Activated CD8-positive, alpha-beta memory T cell treated with anti-CD3 and anti-CD28 coated beads, Interleukin-2, amount 10 ng/mL, durations not matched to agents 7 days and 5 days (primary cell): ENCODE measurements around the gene ABCC9. TPM values are rescaled to one million over a fixed set of nuclear protein-coding genes. Genes with fewer than 3 reads are reported as not detected.

Experiments used
- ATAC-seq: fragments of 150-1000 bp; cut with Tn5 transposase; one replicate; pipeline ENCODE4 v1.10.0; 2021; ENCODE audit warnings: moderate library complexity
- CTCF ChIA-PET: fragments of 350-600 bp; sonication (Branson Sonifier 250); formaldehyde crosslinking; loops from one replicate; lab custom pipeline; 2021; ENCODE audit warnings: antibody characterized with exemption; lab: Charles Lee
- DNase-seq: peaks from one replicate; pipeline ENCODE4 v3.0.0-alpha.2; 2020
- H3K27ac Mint-ChIP-seq: one replicate; pipeline ENCODE4 v1.8.0; 2021; ENCODE audit warnings: mild to moderate bottlenecking, mixed read lengths
- H3K27me3 Mint-ChIP-seq: one replicate; pipeline ENCODE4 v1.8.0; 2021; ENCODE audit warnings: mixed read lengths
- H3K36me3 Mint-ChIP-seq: one replicate; pipeline ENCODE4 v1.8.0; 2021; ENCODE audit warnings: mild to moderate bottlenecking, mixed read lengths
- H3K4me1 Mint-ChIP-seq: one replicate; pipeline ENCODE4 v1.8.0; 2021; ENCODE audit warnings: mixed read lengths
- H3K4me3 Mint-ChIP-seq: one replicate; pipeline ENCODE4 v1.8.0; 2021; ENCODE audit warnings: mild to moderate bottlenecking, moderate library complexity, mixed read lengths
- H3K9me3 Mint-ChIP-seq: one replicate; pipeline ENCODE4 v1.8.0; 2022; ENCODE audit warnings: low read depth, mixed read lengths
- total RNA-seq, 2 experiments: library from RNA; stranded (reverse); gene quantifications; one replicate each; pipeline ENCODE4 v1.2.3, GENCODE V29; 2021

ABCC9 gene
- total RNA-seq, 2 experiments from 2014 or later: 0.07 TPM; not detected in 1

DNA sequence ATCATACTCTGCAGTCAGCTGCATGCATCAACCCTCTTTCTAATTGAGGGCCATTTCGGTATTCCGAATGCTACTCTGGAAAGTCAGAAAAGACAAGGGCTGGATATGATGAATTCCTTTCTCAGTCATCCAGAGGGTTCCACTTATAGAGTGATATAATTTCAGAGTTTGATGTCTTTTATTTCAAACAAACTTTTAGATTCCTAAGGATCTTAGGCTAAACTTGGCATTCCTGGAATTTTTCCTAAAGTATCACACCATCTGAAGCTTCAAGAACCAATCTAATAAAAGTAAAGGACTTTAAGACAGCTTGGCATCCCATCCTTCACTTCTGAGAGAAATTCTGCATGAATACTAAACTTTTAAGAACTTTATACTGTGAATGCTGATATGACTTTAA is 97.4 kb downstream of the ABCC9 start:
- H3K4me1 Mint-ChIP-seq: no peaks in the 10 kb centered on the region
- no peak overlapping the region for H3K4me3 Mint-ChIP-seq
- no peak overlapping the region for H3K27ac Mint-ChIP-seq
- DNase-seq: no peak
- CTCF ChIA-PET: no interaction called here
- no peaks in the 10 kb centered on the region for H3K9me3 Mint-ChIP-seq
- peaks cover 12% of the 10 kb centered on the region for H3K27me3 Mint-ChIP-seq
- H3K36me3 Mint-ChIP-seq: no peaks in the 10 kb centered on the region
- ATAC-seq: no peak

DNA sequence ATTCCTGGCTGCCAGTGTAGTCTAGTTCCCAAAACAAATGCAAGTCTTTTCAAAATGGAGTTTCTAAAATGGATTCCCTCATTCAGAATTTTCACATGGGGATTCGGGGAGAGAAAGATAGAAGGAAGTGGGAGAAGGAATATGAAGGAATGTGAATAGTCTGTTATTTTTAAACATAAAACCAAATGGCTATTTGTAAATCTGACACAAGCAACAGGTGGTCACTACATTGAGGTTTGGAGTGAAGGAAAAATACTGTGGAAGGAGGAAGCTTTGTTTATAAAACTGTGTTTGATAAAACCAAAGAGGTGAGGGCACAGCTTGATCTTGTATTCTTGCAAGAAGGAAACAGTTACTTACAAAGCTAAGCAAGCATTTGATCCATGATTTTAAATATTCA is 101.5 kb downstream of the ABCC9 start:
- no peaks in the 10 kb centered on the region for H3K36me3 Mint-ChIP-seq
- DNase-seq (no peak), ATAC-seq (no peak)
- no peaks in the 10 kb centered on the region for H3K9me3 Mint-ChIP-seq
- H3K27ac Mint-ChIP-seq: no peak overlapping the region
- H3K27me3 Mint-ChIP-seq: peaks cover 9% of the 10 kb centered on the region
- H3K4me1 Mint-ChIP-seq: no peaks in the 10 kb centered on the region
- CTCF ChIA-PET: no interaction called here
- H3K4me3 Mint-ChIP-seq: no peak overlapping the region

DNA sequence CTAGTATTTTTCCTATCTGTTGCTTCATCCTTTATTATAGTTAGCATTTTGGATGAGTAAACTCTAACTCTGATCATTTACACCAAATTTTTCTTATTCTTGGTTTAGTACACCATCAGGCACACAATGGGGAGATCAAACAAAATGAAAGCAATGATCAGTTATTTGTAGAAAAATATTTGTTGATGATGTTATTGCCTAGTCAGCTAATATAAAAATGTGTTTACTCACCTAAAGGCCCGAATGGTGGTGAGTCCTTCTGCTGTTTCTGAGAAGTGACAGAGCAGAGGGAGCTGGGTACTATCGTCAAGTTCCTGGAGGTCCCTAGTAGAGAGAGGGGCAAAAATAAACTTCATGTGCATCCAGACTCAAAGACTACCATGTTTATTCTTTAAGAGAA is 103.4 kb downstream of the ABCC9 start:
- no peak for ATAC-seq
- CTCF ChIA-PET: no interaction called here
- no peaks in the 10 kb centered on the region for H3K4me1 Mint-ChIP-seq
- H3K27me3 Mint-ChIP-seq: peaks cover 9% of the 10 kb centered on the region
- DNase-seq: no peak
- no peaks in the 10 kb centered on the region for H3K36me3 Mint-ChIP-seq
- H3K9me3 Mint-ChIP-seq: no peaks in the 10 kb centered on the region
- no peak overlapping the region for H3K4me3 Mint-ChIP-seq
- no peak overlapping the region for H3K27ac Mint-ChIP-seq

DNA sequence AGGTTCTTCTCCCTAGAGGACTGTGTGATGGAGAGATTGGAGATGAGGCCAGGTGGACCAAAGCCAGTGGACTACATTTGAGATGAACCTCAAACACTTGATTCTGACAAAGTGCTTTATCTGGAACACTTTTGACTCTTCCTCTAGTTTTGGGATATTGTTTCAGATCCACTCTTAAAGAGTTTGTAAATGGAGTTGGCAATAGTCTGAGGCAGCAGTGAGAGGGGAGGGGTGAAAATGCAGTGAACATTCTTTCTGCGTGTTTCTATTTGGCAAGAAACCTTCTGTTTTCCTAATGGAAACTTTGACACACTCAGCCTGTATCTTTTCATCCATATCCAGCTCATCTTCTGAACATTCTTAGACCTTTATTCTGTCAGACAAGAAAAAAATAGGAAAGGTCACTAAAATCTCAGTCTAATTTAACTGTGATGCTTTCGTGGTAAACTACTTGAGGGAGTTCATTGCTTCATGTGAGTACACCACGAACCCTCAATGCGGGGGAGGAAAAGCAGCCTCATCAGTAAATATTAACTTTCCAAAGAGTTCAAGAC is 109.4 kb downstream of the ABCC9 start:
- ATAC-seq: no peak
- no peak overlapping the region for H3K4me3 Mint-ChIP-seq
- no peak for DNase-seq
- H3K27ac Mint-ChIP-seq: no peak overlapping the region
- peaks cover 2% of the 10 kb centered on the region for H3K9me3 Mint-ChIP-seq
- H3K36me3 Mint-ChIP-seq: no peaks in the 10 kb centered on the region
- H3K27me3 Mint-ChIP-seq: no peaks in the 10 kb centered on the region
- CTCF ChIA-PET: no interaction called here
- H3K4me1 Mint-ChIP-seq: no peaks in the 10 kb centered on the region

DNA sequence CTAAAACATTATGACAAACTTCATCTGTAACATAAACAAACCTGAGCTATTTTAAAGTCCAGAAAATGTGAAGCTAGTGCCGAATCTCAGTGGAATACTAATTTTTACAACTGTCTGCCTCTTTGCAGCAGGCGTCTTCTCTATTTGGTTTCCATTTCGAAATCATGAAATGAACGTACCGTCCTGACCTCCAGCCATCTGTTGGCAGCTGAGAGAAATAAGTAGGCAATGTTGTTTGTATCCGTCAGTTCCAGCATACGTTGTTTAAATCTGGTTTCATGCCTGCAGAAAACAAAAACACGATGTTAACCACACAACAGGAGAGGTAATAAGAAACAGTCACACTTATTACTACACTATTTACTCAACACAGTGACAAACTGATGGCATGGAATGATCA is 112.4 kb downstream of the ABCC9 start:
- Mint-ChIP-seq H3K4me1 (no peaks in the 10 kb centered on the region), H3K9me3 (peaks cover 2% of the 10 kb centered on the region), H3K27me3 (no peaks in the 10 kb centered on the region), H3K27ac (no peak overlapping the region), H3K4me3 (no peak overlapping the region), H3K36me3 (no peaks in the 10 kb centered on the region)
- ATAC-seq: no peak
- DNase-seq: no peak
- CTCF ChIA-PET: no interaction called here

DNA sequence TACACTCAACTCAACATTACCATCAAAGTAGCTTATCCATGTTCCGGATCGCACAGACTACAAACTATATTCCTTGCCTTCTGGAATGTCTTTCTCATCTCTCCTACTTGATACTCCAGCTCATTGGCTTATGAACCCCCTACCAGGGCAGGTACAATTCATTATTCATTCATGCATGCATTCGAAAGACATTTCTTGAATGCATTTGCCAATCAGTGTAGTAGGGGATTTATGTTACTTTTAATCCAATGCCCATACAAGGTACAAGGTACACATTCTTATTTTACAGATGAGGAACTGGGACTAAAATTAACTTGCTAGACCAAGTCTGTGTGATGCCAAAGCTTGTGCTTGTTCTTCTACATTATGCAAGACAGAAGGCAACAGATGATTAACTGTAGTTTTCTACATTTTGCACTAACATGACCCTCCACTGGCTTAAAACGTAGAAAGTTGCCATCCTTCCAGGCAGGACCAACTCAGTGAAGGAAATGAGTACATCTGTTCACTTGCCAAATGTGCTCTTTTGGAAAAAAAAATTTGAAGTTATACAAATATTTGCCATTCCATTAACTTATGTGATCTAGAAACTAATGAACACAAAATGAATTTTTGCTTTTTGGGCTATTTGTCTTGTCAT is 113.0 kb downstream of the ABCC9 start:
- H3K4me3 Mint-ChIP-seq: no peak overlapping the region
- H3K9me3 Mint-ChIP-seq: peaks cover 2% of the 10 kb centered on the region
- H3K4me1 Mint-ChIP-seq: no peaks in the 10 kb centered on the region
- no peak overlapping the region for H3K27ac Mint-ChIP-seq
- CTCF ChIA-PET: no interaction called here
- no peaks in the 10 kb centered on the region for H3K27me3 Mint-ChIP-seq
- H3K36me3 Mint-ChIP-seq: no peaks in the 10 kb centered on the region
- DNase-seq (no peak), ATAC-seq (no peak)

DNA sequence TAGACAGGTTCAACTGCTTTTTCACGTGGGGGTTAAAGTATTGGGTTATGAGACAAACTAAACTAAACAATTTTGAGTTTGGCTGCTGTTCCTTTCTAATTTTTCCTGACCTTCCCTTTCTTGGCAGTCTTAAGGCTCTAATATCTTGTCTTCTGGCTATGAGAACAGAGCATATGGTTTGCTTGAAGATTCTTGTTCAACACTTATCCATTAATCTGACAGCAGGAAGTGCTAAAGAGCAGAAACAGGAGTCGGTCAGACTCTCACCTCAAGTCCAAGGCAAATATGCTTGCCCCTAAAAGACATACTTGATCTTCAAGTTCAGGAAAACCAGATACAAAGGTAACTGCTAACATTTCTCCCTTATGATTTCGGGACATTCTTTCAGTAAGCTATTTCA is 114.1 kb downstream of the ABCC9 start:
- Mint-ChIP-seq H3K27ac (no peak overlapping the region), H3K4me1 (no peaks in the 10 kb centered on the region), H3K9me3 (peaks cover 2% of the 10 kb centered on the region), H3K36me3 (no peaks in the 10 kb centered on the region), H3K4me3 (no peak overlapping the region), H3K27me3 (no peaks in the 10 kb centered on the region)
- ATAC-seq (no peak), DNase-seq (no peak)
- CTCF ChIA-PET: no interaction called here

DNA sequence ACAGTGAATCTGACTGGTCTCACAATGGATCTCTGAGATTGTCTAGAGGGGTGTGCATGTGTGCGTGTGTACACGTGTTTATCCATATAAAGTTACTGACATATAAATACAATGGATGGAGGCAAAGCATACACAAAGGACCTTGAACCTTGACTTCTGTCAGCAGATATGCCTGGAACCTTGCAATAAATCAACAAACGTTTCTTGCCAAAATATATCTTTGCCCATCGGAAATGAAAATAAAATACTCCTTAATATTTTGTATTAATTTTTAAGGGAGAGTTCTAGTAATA is 114.7 kb downstream of the ABCC9 start:
- H3K27me3 Mint-ChIP-seq: no peaks in the 10 kb centered on the region
- no peak for DNase-seq

DNA sequence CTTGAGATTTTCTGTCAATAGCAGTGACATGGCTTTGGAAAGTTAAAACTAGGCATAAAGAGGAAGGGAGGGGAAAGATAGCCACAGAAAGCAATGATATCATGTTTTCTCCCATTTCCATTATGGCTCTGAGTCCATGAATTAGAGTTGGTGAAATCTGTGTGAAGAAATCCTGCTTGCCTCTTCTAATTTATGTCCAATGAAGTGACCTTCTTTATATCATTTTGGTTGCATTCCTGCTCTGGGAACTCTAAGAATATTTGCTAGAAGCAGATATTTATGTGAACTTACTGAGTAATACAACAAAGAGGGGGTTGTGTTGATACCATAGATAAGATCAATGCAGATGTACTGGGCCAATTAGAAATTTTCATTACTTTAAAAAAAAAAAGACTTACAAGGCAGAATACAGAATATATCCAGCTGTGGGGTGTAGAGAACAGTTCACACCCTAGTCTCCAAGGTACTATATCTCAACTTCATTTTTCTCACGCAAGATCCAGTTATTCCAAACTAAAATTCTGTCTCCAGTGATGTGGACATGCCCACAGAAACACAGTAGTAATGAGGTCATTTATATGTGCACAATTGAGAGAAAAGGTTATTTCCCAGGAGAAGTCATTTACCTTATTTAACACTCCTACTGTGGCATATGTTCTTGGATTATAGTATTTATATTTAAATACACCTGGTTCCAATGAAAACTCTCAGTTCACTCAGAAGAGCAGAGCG is 115.2 kb downstream of the ABCC9 start:
- no peak overlapping the region for H3K4me3 Mint-ChIP-seq
- H3K27ac Mint-ChIP-seq: no peak overlapping the region
- DNase-seq: no peak
- ATAC-seq: no peak
- CTCF ChIA-PET: no interaction called here
- no peaks in the 10 kb centered on the region for H3K36me3 Mint-ChIP-seq
- H3K4me1 Mint-ChIP-seq: no peaks in the 10 kb centered on the region
- H3K9me3 Mint-ChIP-seq: no peaks in the 10 kb centered on the region
- no peaks in the 10 kb centered on the region for H3K27me3 Mint-ChIP-seq

More for the DNA sequence above, 114.7 kb downstream of the ABCC9 start:
- no peak overlapping the region for H3K4me3 Mint-ChIP-seq
- CTCF ChIA-PET: no interaction called here
- H3K9me3 Mint-ChIP-seq: peaks cover 2% of the 10 kb centered on the region
- no peaks in the 10 kb centered on the region for H3K36me3 Mint-ChIP-seq
- H3K4me1 Mint-ChIP-seq: no peaks in the 10 kb centered on the region
- no peak overlapping the region for H3K27ac Mint-ChIP-seq
- ATAC-seq: no peak

DNA sequence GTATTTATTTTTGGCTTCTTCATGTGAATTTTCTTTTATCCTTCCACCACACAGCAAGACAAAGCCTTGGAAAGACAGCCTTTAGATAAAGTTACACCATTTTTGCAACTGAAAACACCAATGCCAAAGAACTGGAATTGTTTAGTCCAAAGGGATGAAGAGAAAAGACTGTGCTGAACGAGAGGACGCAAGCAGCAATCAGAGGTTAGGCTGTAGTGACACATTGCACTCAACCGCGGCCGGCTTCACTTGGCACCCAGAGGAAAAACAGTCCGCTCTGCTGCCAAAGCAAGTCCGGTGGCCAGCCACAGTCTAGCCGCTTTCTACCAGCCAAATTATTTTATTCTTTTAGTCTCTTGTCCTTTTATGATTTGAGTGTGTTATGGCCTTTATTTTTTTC is 117.6 kb downstream of the ABCC9 start:
- Mint-ChIP-seq H3K36me3 (no peaks in the 10 kb centered on the region), H3K4me1 (no peaks in the 10 kb centered on the region), H3K27me3 (no peaks in the 10 kb centered on the region), H3K4me3 (no peak overlapping the region), H3K9me3 (no peaks in the 10 kb centered on the region), H3K27ac (no peak overlapping the region)
- CTCF ChIA-PET: no interaction called here
- ATAC-seq: no peak
- DNase-seq: no peak

DNA sequence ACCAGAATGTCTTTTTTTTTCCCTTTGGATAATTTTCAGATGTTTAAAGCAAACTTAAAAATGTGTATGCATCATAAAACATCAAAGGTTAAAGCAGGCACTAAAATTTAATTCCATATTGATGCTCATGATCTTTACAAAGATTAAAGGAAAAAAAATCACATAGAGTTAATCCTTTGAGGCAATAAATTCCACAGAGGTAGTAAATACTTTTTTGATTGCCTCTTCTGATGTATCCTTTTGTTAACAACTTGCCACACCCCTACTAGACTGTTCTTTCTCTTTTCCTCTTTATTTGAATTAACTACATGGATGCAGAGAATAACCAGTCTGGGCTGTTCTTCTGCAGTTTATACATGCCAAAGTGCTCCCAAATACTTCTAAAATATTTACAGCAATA is 121.5 kb downstream of the ABCC9 start:
- DNase-seq: no peak
- Mint-ChIP-seq H3K27me3 (no peaks in the 10 kb centered on the region), H3K36me3 (no peaks in the 10 kb centered on the region)

DNA sequence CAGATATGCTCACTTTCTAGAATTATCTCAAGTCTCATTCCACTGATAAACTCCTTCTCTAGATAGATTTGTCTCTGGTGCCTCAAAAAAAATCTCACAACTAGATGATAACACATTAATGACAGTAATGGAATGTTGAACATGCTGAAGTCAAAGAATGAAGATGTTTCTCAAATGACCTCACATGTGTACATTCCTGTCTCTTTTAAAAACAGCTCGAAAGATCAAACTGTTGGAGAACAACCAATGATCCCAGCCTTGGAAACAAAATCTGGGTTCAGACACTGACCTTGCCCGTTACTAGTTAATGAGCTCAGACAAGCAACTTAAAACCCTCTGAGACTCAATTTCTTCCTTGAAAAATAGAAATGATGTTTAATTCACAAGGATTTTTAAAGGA is 122.0 kb downstream of the ABCC9 start:
- Mint-ChIP-seq H3K27ac (no peak overlapping the region), H3K27me3 (no peaks in the 10 kb centered on the region), H3K4me3 (no peak overlapping the region), H3K4me1 (no peaks in the 10 kb centered on the region), H3K9me3 (no peaks in the 10 kb centered on the region), H3K36me3 (no peaks in the 10 kb centered on the region)
- CTCF ChIA-PET: no interaction called here
- DNase-seq (no peak), ATAC-seq (no peak)

More for the DNA sequence above, 121.5 kb downstream of the ABCC9 start:
- no peak for ATAC-seq
- Mint-ChIP-seq H3K4me1 (no peaks in the 10 kb centered on the region), H3K9me3 (no peaks in the 10 kb centered on the region), H3K27ac (no peak overlapping the region), H3K4me3 (no peak overlapping the region)
- CTCF ChIA-PET: no interaction called here

DNA sequence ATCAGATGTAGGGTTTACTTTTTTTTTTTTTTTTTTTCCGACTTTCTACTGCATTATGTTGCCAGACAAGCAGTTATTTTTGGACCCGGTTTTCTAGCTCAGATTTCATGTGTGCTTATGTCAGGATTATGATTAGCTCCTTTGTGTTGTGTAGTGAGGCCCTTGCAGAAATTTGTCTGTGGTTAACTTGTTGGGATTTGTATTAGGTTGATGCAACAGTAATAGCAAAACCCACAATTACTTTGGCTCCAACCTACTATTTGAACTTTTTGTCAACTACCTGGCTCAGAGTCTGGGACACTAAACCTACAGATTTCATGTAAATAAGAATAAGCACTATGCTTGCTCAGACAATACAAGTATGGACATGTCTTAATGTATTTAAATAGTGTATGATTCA is 122.6 kb downstream of the ABCC9 start:
- CTCF ChIA-PET: no interaction called here
- Mint-ChIP-seq H3K27me3 (no peaks in the 10 kb centered on the region), H3K27ac (no peak overlapping the region), H3K9me3 (no peaks in the 10 kb centered on the region), H3K4me1 (no peaks in the 10 kb centered on the region), H3K36me3 (no peaks in the 10 kb centered on the region), H3K4me3 (no peak overlapping the region)
- ATAC-seq (no peak), DNase-seq (no peak)

DNA sequence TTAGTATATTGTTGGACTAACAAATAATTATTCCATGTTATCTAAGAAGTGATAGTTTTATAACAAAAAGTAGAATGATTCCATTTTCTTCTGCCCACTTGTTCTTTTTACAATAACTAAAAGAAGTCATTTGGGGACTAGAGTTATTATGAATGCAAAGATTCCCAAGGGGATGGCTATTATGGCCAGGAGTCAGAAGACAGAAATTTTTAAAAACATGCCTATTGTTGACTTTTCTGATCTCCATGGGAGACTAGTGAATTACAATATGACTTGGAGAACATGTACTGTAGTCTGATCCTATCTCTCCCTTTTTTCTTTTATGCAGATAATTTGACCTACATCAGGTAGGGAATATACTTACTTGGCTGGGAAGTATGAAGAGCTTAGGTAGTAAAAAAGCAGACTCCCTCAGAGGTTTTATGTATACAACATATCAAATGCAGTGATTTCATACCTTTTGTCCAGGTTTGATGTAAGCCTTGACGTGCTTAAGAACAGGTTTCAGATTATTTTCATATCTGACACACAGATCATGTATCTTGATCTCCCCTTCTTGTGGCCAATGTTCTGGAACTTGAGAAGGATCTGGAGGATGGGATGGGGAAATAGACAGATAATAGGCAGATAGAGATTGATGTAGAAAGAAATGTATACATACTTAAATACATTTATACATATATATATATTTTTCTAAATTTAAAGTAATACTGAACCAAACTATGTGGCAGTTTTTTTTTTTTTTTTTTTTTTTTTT is 125.7 kb downstream of the ABCC9 start:
- no peak overlapping the region for H3K27ac Mint-ChIP-seq
- no peak overlapping the region for H3K4me3 Mint-ChIP-seq
- DNase-seq: no peak
- H3K4me1 Mint-ChIP-seq: no peaks in the 10 kb centered on the region
- ATAC-seq: no peak
- H3K27me3 Mint-ChIP-seq: no peaks in the 10 kb centered on the region
- no peaks in the 10 kb centered on the region for H3K36me3 Mint-ChIP-seq
- CTCF ChIA-PET: no interaction called here
- no peaks in the 10 kb centered on the region for H3K9me3 Mint-ChIP-seq
